GM12878 (cell line): ENCODE data around the gene LAMA5.

ENCODE experiments used
- BRCA1 ChIP-seq: IDR thresholded peaks from 2 replicates; pipeline ENCODE4 v1.6.1; 2011; ENCODE audit warnings: low read depth, low read length, improper control_type of control experiment
- CBFB ChIP-seq: IDR thresholded peaks from 2 replicates; pipeline ENCODE4 v1.6.1; 2016; ENCODE audit warnings: antibody characterized with exemption, low read depth
- CHD2 ChIP-seq: IDR thresholded peaks from 2 replicates; pipeline ENCODE4 v1.6.1; 2011; ENCODE audit warnings: low read depth, low read length, improper control_type of control experiment, borderline replicate concordance
- EZH2 ChIP-seq: IDR thresholded peaks from 2 replicates; pipeline ENCODE4 v1.6.1; 2012; ENCODE audit warnings: low read depth, mild to moderate bottlenecking, control low read depth, inconsistent platforms, low read length, borderline replicate concordance; ENCODE audit not compliant: control insufficient read depth
- FOXM1 ChIP-seq: IDR thresholded peaks from 2 replicates; pipeline ENCODE4 v1.6.1; 2012; ENCODE audit warnings: low read depth, mild to moderate bottlenecking, inconsistent platforms, low read length, moderate library complexity
- POLR2AphosphoS5 ChIP-seq: IDR thresholded peaks from 2 replicates; pipeline ENCODE4 v1.6.1; 2011; ENCODE audit warnings: mild to moderate bottlenecking, low read length, inconsistent platforms
- SIX5 ChIP-seq: IDR thresholded peaks from 2 replicates; pipeline ENCODE4 v1.6.1; 2011; ENCODE audit warnings: mild to moderate bottlenecking, low read depth, low read length, moderate library complexity; ENCODE audit not compliant: severe bottlenecking
- STAT3 ChIP-seq: IDR thresholded peaks from 2 replicates; pipeline ENCODE4 v1.6.1; 2011; ENCODE audit warnings: low read depth, low read length, improper control_type of control experiment
- ZBED1 ChIP-seq: IDR thresholded peaks from 2 replicates; pipeline ENCODE4 v1.6.1; 2016; ENCODE audit warnings: borderline replicate concordance

DNA sequence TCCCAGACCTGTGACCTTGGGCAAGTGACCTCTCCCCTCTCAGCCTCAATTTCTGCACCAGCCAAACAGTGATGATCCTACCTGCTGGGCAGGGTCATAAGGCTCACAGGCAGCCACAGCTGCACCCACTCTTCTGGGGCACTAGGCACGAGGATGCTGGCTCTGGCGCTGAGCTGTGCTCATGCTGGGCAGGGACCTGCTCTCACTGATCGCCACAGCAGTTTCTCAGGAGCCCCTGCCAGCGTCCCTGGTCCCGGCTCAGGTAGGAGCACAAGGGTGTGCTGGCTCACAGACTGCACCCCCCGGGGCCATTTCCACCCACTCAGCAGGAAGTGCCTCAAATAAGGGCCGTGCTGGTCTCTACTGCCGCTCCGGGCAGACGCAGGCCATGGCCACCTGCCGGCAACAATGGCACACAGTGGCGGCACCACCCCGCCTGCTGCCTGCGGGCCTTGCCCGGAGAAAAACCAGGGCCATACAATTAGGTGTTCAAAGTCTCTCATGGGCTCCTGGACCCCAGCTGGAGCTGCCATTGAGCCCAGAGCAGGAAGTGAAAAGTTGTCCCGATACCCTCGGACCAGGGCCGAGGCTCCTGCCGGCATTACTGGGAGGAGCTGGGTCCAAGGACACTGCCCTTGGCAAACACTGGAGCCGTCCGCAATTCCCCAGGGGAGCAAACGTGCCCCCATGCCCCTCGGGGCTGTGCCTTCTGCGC, 44.5 kb upstream of the LAMA5 start:
- TF ChIP-seq CHD2 (no peak), EZH2 (no peak), SIX5 (no peak), ZBED1 (no peak), FOXM1 (no peak), POLR2AphosphoS5 (no peak), CBFB (no peak), STAT3 (no peak), BRCA1 (no peak)
